Measurements from ENCODE around the gene BYSL. TPM values are rescaled to one million over a fixed set of nuclear protein-coding genes. Genes with fewer than 3 reads are reported as not detected.
A peak's percentile ranks its signal among the peaks of the same experiment; 100 is the strongest.

Gene BYSL
- total and polyA plus RNA-seq, 10 of the 15 experiments (the other 5 are each of a cell fraction or from before 2014, with no cell fraction given): 12.6 to 51.1 (median 33.0) TPM

GRCh38 chr6:41940759-41941279 is 19.5 kb downstream of the BYSL start:
- H3K79me2 ChIP-seq (ENCODE audit: control insufficient read depth, insufficient read depth, low read length): peaks cover 35% of the 10 kb centered on the region
- ChIA-PET CTCF (interaction anchor here (2.0 to 13.2 kb wide), 4 partner anchors 17 to 104 kb away, joined by 5 to 193 read pairs (median 74); partner anchors contain the start of genes BYSL, MED20 and USP49), SMC1A (ENCODE audit: uncharacterized antibody, unreplicated experiment) (interaction anchor here (12.4 kb wide), 1 partner anchor 104 kb away, joined by 138 read pairs; the partner anchor contains the start of gene TAF8), POLR2A (interaction anchor here (1.5 kb wide), 1 partner anchor 20 kb away, joined by 4 read pairs; the partner anchor contains the start of genes BYSL and MED20), RAD21 (ENCODE audit: unreplicated experiment) (interaction anchor here (0.6 to 6.4 kb wide), 4 partner anchors 19 to 1152 kb away, joined by 4 to 69 read pairs (median 14); partner anchors contain the start of genes BYSL and MED20)
- DNase-seq (ENCODE audit: low read depth, low spot score) (no peak), ATAC-seq (peak; percentile 29), FAIRE-seq (no peak)
- H3K36me3 ChIP-seq (ENCODE audit: control insufficient read depth in 2 of 2, insufficient read depth in 2 of 2, low read length in 1 of 2): peaks cover 3 to 5% of the 10 kb centered on the region in 2 experiments
- H3K27ac ChIP-seq (ENCODE audit: control insufficient read depth, insufficient read depth): peak overlapping the region; percentile 61
- no peaks in the 10 kb centered on the region; the same call in 1 of the 2 replicates for H4K20me1 ChIP-seq (ENCODE audit: control insufficient read depth, insufficient read depth)
- WGBS (ENCODE audit: insufficient coverage, insufficient replicate concordance, low lambda C conversion rate, missing lambda C conversion rate): under 1% methylated on average over 35 of the region's 38 CpGs
- intact Hi-C loops (cut with micrococcal nuclease; ENCODE audit: unreplicated experiment): loop anchor here (2.0 to 5.0 kb wide), 3 partner anchors 46 to 271 kb away; partner anchors contain the start of gene USP49
- peak overlapping the region; percentile 98 for H3K4me3 ChIP-seq
- no TSS peak for BruUV-seq (replicated peaks)
- in situ Hi-C loops (cut with MboI): no loop called here
- H3K9ac ChIP-seq (ENCODE audit: control insufficient read depth, insufficient read depth, low read length): peak overlapping the region; percentile 68
- peaks cover 35% of the 10 kb centered on the region for H3K4me1 ChIP-seq (ENCODE audit: control insufficient read depth, insufficient read depth, low read length)
- no peaks in the 10 kb centered on the region for H3K27me3 ChIP-seq (replicated peaks in 1 of 2; ENCODE audit: control insufficient read depth in 2 of 2, insufficient read depth in 2 of 2, low read length in 1 of 2)
- no peaks in the 10 kb centered on the region for H3K9me3 ChIP-seq (replicated peaks; ENCODE audit: control insufficient read depth, insufficient read depth, low read length)
- peak overlapping the region; percentile 76 for H2AFZ ChIP-seq (ENCODE audit: control insufficient read depth, low read depth, low read length)
- peak overlapping the region; percentile 86 for H3K4me2 ChIP-seq (ENCODE audit: control insufficient read depth, insufficient read depth)
- TF ChIP-seq CREB1 (IDR thresholded peaks at IDR 0.05; ENCODE audit: low read depth): peak; percentile 21; the same call in 1 of the 2 replicates
- no peak for TF ChIP-seq BRCA1 (IDR thresholded peaks at IDR 0.05; ENCODE audit: low read depth, low read length)
- peak; percentile 36; the same call in 1 of the 2 replicates for TF ChIP-seq MXI1 (IDR thresholded peaks at IDR 0.05; ENCODE audit: low read depth, low read length)
- TF ChIP-seq SIN3A (IDR thresholded peaks at IDR 0.05; ENCODE audit: low read depth, low read length): no peak
- no peak for TF ChIP-seq SUPT20H (IDR thresholded peaks at IDR 0.05; ENCODE audit: borderline replicate concordance, control insufficient read depth, low read depth, low read length)
- TF ChIP-seq ETV6 (conservative IDR thresholded peaks at IDR 0.05 in 1 of 2, IDR thresholded peaks at IDR 0.05 in 1 of 2; ENCODE audit: borderline replicate concordance in 1 of 2, low read depth in 1 of 2): 0 out of 4 replicates have a peak, but pooled peaks of 1 of the 2 experiments have one; percentile 28
- TF ChIP-seq DPF2 (IDR thresholded peaks at IDR 0.05): no peak
- TF ChIP-seq SP1 (IDR thresholded peaks at IDR 0.05; ENCODE audit: low read depth, low read length): no peak
- no peak for TF ChIP-seq MTA3 (IDR thresholded peaks at IDR 0.05; ENCODE audit: borderline replicate concordance, low read length)
- peak; percentile 6; the same call in 1 of the 2 replicates for TF ChIP-seq MAX (IDR thresholded peaks at IDR 0.05; ENCODE audit: low read depth, low read length)
- TF ChIP-seq GATAD2B (conservative IDR thresholded peaks at IDR 0.05; ENCODE audit: low read depth): 0 out of 2 replicates have a peak, but pooled peaks have one; percentile 4
- TF ChIP-seq IKZF1 (conservative IDR thresholded peaks at IDR 0.05): peak; percentile 37; the same call in 1 of the 2 replicates
- peak in 1 of 2 experiments; percentile 64; a peak in 1 of 3 replicates for TF ChIP-seq EGR1 (IDR thresholded peaks at IDR 0.05; ENCODE audit: borderline replicate concordance in 1 of 2, low read depth in 2 of 2, low read length in 2 of 2)
- TF ChIP-seq ZBTB40 (IDR thresholded peaks at IDR 0.05; ENCODE audit: borderline replicate concordance): no peak
- TF ChIP-seq IKZF2 (IDR thresholded peaks at IDR 0.05): 0 out of 4 replicates have a peak, but pooled peaks of 1 of the 2 experiments have one; percentile 36
- TF ChIP-seq POLR2A (IDR thresholded peaks at IDR 0.05; ENCODE audit: low read depth, low read length): peak; percentile 45
- TF ChIP-seq HSF1 (IDR thresholded peaks at IDR 0.05; ENCODE audit: low read depth, low read length): no peak
- peak; percentile 32; the same call in 1 of the 2 replicates for TF ChIP-seq SPI1 (IDR thresholded peaks at IDR 0.05; ENCODE audit: borderline replicate concordance, insufficient read depth, low read depth, low read length)

Measured in GM12878 (cell line).